GM15510 (cell line): ENCODE data around the gene ENTREP3.

ENCODE experiments used
- POLR2A ChIP-seq: IDR thresholded peaks from 3 replicates; pipeline ENCODE4 v1.6.1; 2011; ENCODE audit warnings: borderline replicate concordance; ENCODE audit not compliant: insufficient read length; ENCODE audit errors: extremely low read depth

Gene ENTREP3

DNA sequence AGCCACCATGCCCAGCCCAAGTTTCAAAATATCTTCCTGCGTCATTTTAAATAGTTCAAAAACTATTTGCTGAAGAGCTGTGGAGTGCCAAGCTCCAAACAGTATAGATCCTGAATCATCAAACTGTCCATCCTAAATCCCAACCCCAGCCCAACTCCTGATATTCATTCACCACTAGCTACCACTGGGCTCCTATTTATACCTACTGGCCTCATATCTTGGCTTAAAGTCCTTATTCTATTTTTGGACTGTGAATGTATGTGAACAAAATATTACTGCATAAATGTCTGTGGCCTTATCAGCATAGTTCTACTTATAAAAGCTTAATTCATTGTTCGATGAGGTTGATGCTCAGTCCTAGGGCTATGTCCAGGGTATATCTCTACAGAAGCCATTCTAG lies 12.1 kb upstream of the ENTREP3 start:
- no peak for TF ChIP-seq POLR2A

DNA sequence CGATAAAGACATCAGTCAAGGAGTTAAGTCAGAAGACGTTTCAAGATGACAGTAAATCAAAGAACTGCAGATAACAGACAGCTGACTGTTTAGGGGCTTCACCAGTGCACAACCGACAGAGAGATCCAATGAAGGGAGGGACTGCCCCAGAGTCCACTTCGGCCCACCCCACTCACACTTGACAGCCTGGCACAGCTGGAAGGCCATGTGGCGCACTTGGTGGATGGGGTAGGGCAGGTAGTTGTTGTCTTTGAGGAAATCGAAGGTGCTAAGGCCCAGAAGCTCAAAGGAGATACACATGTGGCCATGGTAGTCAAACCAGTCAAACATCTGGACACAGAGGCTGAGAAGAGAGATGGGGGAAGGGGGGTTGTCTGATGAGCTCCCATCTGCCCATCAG lies 11.3 kb upstream of the ENTREP3 start:
- no peak for TF ChIP-seq POLR2A

DNA sequence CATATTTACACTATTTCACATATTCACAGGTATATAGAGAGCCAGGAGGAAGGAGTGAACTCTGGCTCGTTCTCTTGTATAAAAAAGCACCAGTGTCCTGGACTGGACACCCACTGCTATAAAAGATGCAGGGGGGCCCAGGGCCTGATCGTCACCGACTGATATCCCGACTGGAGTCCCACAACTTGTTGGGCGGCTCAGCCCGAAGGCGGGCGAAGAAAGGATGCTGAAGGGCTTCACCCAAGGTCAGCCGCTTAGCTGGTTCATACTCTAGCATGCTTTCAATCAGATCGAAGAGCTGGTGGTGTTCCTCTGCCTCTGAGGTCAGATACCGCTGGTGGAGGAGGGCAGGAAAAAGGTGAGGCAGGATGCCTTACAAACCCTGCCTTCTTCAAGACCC lies 7.8 kb upstream of the ENTREP3 start:
- no peak for TF ChIP-seq POLR2A

DNA sequence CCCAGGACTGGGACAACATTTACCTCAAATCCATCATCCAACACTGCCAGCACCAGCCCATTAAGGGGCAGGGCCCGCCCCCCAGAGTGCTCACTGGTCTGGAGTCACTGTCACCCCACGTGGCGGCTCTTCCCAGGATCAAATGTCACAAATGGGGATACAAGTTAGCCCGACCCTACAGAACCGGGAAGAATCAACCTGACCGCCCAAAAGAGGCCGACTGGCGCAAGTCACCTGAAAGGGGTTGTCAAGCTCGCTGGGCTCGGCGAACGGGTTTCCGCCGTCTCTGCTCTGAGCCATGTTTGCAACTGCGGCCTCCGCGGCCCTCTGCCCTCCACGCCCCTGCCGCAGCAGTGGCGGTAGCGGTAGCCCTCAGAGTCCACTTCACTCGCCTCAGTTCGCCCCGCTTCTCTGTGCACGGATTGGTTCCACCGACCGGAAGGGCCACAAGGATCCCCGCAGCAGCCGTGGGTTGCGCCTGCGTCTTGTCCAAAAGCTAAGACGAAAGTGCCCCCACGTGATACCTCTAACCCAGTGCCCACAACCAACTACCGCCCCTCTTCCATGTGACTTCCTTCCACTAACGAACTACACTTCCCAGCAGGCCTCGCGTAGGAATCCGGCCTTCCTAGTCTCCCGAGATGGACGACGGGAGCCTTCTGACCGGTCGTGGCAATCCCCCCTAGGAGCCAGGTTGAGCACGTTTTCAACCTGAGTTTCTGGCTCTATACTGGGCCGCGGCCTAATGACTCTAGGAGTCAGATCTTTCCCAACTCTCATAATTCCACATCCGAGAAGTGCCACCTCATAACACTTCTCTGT lies 6.8 kb upstream of the ENTREP3 start, which contains the start of gene SCAMP3:
SCAMP3 (minus strand) TSS at position 509 of the 822 bp plus-strand sequence; CDS start at position 300, 209 bp downstream.
- TF ChIP-seq POLR2A = peak; percentile 92

DNA sequence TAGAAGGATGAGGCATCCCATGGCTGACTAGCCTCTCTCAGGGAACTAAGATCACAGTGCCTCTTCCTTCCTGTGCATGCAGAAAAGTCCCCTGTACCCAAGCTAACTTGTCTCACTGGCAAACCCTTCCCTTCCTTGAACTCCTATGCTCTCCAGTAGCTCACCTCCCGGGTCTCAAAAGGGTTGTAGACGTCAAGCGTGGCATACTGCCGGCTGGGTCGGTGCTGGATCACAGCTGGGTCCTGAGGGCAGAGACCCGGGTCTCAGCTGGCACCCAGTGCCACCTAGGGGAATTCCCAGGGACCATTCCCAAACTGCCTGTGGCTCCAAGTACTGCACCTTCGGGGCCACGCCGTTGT lies 6.2 kb upstream of the ENTREP3 start:
- TF ChIP-seq POLR2A = no peak

DNA sequence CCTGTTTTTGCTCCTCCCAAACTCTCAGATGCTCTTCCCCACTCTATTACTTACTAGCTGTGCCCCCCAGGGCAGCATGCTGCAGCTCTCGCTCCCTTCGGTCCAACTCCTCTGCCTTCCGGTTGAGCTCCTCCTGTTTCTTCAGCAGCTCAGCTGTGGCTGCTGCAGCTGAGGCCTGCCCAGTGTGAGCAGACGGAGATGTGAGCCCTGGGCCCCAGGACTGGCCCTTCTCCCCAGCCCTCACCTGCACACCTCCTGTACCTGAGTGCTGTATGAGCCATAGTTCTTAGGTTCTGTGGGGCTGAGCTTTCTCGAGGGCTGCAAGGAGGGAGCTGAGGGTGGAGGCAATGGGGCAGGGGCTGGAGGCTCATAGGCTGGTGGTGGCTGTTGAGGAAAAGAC lies 5.0 kb upstream of the ENTREP3 start:
- TF ChIP-seq POLR2A = no peak

DNA sequence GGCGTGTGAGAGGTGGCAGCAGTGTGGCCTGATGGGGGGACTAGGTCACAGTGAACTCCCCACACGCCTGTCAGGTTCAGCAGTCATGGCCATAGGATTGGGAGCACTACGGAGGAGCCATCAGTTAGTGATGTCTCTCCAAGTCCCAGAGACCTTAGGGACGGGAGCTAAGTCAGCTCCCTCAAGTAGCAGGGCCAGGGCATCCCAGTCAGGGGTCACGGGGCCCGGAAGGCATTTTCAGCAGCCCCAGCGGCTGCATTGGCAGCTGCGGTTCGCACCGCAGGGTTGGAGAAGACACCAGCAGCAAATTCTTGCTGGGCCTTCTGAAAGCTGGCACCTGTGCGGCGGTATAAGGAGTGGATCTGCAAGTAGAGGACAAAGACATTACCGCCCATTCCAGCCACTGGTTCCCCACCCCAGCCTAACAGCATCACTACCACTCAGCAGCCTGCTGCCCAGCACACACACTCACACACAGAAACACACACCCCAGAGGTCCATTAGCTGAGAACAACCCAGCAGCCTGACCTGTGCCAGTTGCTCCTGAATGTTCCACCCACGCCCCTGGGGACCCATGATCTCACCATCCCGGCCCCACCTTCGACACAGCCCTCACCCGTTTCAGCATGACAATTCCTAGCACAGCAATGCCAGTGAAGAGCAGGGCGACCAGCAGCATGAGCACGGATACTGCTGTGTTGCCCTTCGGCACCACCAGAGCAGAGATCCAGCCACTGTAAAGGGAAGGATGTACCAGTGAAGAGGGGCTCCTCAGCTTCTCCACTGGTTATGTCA lies 972 bp upstream of the ENTREP3 start:
- TF ChIP-seq POLR2A = no peak

DNA sequence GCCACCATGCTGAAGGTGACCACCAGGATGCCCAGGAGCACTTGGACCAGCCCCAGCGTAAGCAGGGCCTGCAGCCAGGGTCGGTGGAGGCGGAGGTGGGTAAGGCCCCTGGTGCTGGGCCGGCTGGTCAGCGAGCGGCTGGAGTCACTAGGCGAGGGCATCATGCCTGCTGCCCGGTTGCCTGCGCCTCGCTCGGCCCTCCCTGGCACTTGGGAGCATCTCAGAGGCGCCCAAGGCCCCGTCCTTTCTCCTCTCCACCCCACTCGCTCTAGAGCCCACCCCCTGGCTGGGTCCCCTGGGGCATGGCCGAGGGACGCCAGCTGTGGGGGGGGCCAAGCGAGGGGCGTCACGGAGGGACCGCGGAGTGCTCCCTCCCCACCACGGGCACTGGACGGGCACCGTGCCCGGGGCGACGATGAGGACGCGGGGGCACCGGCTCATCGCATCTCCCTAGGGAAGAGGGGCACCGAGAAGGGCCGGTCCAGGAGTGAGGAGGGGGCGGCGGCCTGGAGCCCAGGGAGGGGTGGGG lies 505 bp downstream of the ENTREP3 start:
- TF ChIP-seq POLR2A = no peak

DNA sequence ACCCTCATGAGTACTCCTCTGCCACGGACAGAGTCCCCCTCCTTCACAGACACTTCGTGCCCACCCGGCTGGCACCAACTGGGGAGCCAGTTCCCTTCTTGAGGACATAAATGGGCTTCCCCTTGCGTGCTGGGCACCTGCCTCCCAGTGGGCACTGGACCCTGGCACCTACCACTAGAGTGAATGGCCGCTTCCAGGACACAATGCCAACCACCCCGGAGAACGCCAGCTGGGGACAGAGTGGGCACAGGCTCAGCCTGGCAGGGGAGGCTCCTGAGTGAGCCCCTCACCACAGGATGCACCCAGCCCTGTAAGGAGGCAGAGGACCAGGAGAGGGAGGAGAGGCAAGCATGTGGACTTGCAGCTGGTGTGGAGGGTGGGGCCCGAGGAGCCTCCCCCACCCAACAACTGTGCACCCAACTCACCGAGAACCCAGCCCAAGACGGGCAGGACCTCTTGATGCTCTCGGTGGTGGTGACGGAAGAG lies 1.0 kb downstream of the ENTREP3 start:
- TF ChIP-seq POLR2A = no peak

DNA sequence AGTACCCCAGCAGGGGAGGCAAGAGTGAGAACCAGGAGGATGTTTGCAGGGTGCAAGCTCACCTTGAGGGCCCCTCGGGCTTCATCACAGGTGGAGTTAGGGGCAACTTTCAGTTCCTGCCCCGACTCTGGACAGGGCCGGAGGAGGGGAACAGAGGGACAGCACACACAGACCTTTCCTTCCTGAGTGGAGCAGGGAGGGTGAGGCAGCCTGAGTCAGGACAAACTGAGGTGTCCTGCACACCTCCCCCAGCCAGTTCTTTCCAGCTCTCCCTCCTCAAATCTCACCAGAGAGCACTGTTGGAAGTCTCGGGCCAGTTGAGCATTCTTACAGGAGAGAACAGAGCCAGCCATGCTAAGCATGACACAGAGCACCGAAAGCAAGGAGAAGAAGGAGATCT lies 1.5 kb downstream of the ENTREP3 start:
- no peak for TF ChIP-seq POLR2A

DNA sequence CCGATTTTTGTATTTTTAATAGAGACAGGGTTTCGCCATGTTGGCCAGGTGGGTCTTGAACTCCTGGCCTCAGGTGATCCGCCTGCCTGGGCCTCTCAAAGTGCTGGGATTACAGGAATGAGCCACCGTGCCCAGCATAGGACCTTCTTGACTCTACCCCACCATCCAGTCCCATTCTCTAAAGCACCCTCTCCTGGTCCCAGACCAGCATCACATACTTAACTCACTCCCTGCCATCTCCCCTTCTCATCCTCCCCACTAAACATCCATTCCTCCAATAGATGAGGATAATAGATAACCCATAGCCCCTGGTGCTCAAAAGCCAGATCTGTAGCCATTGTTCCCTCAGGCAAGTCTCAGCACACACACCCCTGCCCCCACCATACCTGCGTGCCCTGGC lies 2.1 kb downstream of the ENTREP3 start:
- no peak for TF ChIP-seq POLR2A

DNA sequence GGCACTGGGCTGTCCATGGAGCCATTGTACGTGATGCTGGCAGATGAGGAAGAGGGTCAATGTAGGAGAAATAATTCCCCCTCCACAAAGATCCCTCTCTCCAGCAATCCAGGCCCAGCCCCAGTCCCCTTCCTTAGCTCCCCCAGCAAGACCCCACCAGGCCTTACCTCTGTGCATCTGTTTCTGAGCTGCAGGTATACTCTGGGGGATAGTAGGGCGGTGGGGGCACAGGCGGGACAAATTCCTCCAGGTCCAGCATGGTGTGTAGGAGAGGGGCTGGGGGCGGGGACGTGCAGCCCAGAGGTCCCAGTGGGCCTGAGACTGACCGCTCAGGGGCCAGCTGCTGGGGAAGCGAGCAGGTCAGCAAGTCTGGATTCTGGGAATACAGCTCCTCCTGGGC lies 3.7 kb downstream of the ENTREP3 start:
- TF ChIP-seq POLR2A = no peak

DNA sequence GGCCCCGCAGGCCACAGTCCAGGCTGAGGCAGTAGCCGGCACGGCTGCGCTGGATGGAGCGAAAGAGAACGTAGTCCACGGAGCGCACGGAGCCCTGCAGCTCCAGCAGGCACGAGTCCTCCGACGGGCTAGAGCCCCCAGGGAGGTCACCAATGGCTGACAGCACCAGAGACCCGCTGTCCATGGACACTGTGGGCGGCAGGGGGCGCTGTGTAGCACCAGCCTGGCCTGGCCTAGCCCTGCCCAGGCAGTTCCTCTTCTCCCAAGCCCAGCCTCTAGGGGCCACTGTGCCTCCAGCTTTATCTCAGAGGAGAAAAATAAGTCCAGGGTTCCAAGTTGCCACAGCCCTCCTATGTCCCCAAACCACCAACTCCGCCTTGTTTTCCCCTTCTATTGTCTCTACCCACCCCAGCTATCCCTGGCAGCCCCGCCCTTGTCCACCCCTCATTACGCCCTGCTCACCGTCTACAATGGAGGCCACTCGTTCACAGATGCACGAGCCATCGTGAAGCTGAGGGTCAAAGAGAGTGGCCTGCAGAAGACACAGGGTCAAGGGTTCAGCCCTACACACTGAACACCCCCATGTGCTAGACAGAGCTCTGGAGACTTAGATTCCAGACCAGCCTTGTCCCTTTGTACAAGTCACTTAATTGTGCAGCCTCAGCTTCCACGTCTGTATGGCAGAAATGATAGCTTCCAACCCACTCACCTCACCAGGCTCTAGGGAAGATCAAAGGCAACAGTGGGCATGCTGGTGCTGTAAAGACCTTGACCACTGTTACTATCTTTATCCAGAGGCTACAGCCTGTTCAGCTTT lies 4.4 kb downstream of the ENTREP3 start:
- TF ChIP-seq POLR2A = peak; percentile 28

DNA sequence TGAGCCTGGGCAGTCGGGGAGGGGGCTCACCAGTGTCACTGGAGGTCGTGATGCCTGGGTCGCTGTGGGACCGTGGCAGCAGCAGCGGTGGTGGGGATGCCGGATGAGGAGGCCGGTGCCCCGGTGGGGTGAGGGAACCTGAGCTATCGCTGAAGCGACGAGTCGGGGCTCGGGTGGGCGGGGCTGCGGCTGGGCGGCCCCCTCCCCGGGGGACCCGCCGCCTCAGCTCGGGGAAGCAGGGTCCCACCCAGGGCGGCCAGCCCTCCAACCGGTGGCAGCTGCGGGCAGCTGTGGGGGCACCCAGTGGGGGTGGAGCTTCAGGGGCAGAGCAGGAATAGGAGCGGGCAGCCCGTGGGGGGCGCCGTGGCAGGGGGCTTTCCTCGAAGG lies 5.0 kb downstream of the ENTREP3 start:
- no peak for TF ChIP-seq POLR2A
